GM19467 (cell line): ENCODE data around the gene CD302.
"Not testable (repeated sequence)": the region's sequence is repeated elsewhere in the genome, so short reads cannot be mapped to it uniquely, and the experiment has no call there.

Experiments used
- ATAC-seq: cut with Tn5 transposase; IDR thresholded peaks from one replicate; pipeline ENCODE4 v1.9.1; 2021; ENCODE audit warnings: mild to moderate bottlenecking, moderate library complexity; ENCODE audit not compliant: unreplicated experiment

The CD302 gene

DNA sequence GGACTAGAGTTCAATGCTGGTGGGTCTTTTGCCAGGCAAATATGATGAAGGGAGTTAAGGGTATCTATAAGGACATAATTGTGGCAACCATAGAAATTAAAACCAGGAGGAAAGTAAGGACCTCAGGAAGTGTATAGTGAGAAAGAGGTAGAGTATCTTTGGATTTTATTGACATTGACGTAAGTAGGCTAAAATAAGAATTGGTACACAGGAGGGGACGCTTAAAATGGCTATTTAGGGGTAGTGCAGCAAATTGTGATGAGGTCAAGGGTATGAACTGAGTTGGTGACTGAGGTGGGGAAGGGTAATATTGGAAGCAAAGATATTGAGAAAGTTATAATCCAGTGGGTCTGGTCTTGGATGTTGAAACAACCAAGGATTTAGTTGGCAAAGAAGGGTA lies 43.0 kb downstream of the CD302 start:
- ATAC-seq: no peak

DNA sequence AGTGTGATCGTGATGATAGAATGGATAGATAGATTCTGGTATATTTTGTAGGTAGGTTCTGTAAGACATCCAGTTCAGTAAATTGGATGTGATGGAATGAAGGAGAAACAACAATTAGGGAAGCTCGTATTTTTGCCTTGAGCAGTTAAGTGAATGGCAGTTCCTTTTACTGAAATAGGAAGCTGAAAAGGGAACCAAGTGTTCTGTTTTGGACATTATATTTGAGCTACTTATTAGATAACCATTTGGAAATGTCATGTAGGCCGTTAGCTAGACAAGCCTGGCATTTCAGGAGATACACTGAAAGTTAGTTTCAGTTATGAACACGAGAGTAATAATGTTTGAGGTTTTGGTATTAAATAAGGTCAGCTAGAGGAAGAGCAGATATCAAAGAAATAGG lies 44.2 kb downstream of the CD302 start:
- ATAC-seq: no peak

DNA sequence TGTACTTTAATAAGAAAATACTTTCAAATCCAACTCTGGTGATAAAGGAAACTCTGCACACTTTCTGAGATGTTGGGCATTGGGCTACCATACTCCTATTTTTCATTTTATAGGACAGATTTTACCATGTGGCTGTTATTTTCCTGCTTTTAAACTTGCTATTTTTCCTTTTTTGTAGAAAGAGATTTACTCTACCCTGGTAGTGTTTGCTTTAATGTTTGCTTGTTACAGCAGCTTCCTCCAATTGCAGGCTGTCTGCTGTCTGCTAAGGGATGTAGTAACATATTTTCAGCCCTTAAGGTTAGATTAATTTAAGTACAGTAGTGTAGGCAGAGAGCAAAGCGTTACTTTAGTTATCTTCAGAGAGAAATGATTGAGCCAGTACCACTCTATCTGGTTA lies 47.1 kb downstream of the CD302 start:
- no peak for ATAC-seq

- ATAC-seq: no peak
These were observed 49.9 kb downstream of the CD302 start for GRCh38 chr2:159748089-159748488.

- ATAC-seq: not testable (repeated sequence)
These were observed 52.8 kb downstream of the CD302 start for GRCh38 chr2:159745237-159745636.

GRCh38 chr2:159744363-159744762 lies 53.6 kb downstream of the CD302 start:
- no peak for ATAC-seq

- ATAC-seq: no peak
These were observed 55.2 kb downstream of the CD302 start for GRCh38 chr2:159742846-159743245.

GRCh38 chr2:159738509-159739390 lies 59.3 kb downstream of the CD302 start:
- ATAC-seq: no peak

GRCh38 chr2:159737917-159738296 lies 60.1 kb downstream of the CD302 start:
- no peak for ATAC-seq

- ATAC-seq: no peak
These were observed 60.6 kb downstream of the CD302 start for GRCh38 chr2:159737292-159737916.

DNA sequence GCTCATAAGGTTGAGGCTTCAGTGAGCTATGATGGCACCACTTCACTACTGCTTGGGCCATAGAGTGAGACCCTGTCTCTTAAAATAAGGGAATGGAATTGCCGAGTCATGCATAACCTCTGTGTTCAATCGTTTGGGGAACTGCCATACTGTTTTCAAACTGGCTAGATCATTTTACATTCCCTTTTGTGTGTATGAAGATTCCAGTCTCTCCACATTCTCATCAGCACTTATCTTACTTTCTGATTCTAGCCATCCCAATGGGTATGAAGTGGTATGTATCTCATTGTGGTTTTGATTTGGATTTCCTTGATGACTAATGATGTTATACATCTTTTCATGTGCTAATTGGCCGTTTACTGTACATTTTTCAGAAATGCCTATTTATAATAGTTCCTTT lies 62.0 kb downstream of the CD302 start:
- no peak for ATAC-seq

GRCh38 chr2:159735648-159736047 lies 62.4 kb downstream of the CD302 start:
- no peak for ATAC-seq

DNA sequence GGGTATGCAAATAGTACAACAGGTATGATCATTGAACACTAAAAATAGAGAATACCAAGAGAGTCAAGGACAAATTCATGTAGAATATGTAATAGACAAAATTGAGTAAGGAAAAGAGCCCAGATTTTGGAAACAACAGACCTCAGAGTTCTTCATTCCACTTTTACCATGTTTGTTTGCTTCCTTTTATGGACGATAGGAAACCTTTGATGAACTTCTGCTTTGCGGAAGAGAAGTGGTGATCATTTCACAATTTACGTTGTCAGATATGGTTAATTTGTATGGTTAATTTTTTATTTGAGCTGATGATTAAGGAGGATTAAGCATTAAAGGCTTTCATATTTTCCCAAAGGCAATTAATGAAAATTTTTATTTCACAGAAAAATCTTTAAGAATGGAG lies 69.4 kb downstream of the CD302 start:
- no peak for ATAC-seq

GRCh38 chr2:159725713-159726112 lies 72.3 kb downstream of the CD302 start:
- ATAC-seq: no peak

- ATAC-seq: not testable (repeated sequence)
These were observed 73.0 kb downstream of the CD302 start for GRCh38 chr2:159724795-159725572.

DNA sequence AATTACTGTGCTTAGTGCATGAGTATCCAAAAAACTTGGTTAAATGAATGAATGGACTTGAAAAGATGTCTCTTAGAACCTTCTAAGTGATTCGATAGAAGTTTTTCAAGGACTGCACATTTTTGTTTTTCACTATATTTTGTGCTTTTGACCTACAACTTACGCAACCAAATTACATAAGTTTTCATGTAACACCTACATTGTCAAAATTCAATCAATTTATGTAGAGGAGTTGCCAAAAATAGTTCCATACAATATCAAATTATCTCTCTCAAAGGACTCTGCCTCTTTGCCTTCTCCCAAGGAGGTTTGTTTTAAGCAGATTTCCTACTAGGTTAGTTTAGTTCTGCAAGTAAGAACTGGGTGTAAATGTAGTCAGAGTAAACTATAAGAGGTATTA lies 75.4 kb downstream of the CD302 start:
- no peak for ATAC-seq

DNA sequence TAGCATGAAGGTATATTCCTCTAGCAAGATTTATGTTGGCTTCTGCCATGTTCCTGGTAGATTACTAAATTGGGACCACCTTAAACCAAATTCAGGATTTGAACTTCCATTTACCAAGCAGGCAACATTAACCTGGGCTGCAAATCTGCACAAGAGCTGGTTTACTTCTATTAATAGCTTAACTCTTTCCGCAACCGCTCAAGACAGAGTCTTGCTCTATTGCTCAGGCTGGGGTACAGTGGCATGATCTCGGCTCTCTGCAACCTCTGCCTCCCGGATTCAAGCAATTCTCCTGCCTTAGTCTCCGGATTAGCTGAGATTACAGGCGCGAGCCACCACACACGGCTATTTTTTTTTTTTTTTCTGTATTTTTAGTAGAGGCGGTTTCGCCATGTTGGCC lies 77.3 kb downstream of the CD302 start:
- ATAC-seq: no peak
